ENCODE measurements around the gene CCP110. TPM values are rescaled to one million over a fixed set of nuclear protein-coding genes. Genes with fewer than 3 reads are reported as not detected.

Gene CCP110
- total and polyA plus RNA-seq, 2 of the 13 experiments (the other 11 are each of a cell fraction or from before 2014, with no cell fraction given) = 10.0 to 11.1 TPM

- TF ChIP-seq NFAT5 (CRISPR knock-in tag; IDR thresholded peaks at IDR 0.05) (no peak), FOXC1 (CRISPR knock-in tag; IDR thresholded peaks at IDR 0.05; ENCODE audit: borderline replicate concordance) (no peak), ZNF552 (CRISPR knock-in tag; IDR thresholded peaks at IDR 0.05; ENCODE audit: borderline replicate concordance) (no peak), ONECUT2 (CRISPR knock-in tag; IDR thresholded peaks at IDR 0.05) (no peak; the same call in 1 of the 2 replicates), ZNF512 (CRISPR knock-in tag; IDR thresholded peaks at IDR 0.05) (no peak), SMC3 (IDR thresholded peaks at IDR 0.05; ENCODE audit: low read length) (no peak), TCF12 (IDR thresholded peaks at IDR 0.05) (no peak), TCF12 (CRISPR knock-in tag; IDR thresholded peaks at IDR 0.05) (no peak; the same call in 1 of the 2 replicates), ZNF326 (CRISPR knock-in tag; IDR thresholded peaks at IDR 0.05; ENCODE audit: borderline replicate concordance) (no peak), ZNF570 (CRISPR knock-in tag; IDR thresholded peaks at IDR 0.05; ENCODE audit: borderline replicate concordance) (no peak), MXI1 (IDR thresholded peaks at IDR 0.05; ENCODE audit: borderline replicate concordance, low read depth, low read length) (peak; percentile 64; the same call in 1 of the 3 replicates), ZNF354B (CRISPR knock-in tag; IDR thresholded peaks at IDR 0.05) (no peak), ZNF280B (CRISPR knock-in tag; IDR thresholded peaks at IDR 0.05; ENCODE audit: borderline replicate concordance) (no peak), ZNF598 (CRISPR knock-in tag; IDR thresholded peaks at IDR 0.05; ENCODE audit: borderline replicate concordance) (no peak), MEIS1 (CRISPR knock-in tag; IDR thresholded peaks at IDR 0.05; ENCODE audit: borderline replicate concordance) (peak; percentile 76; the same call in 1 of the 2 replicates), ZNF124 (CRISPR knock-in tag; IDR thresholded peaks at IDR 0.05) (peak; percentile 91), ZFP36L2 (CRISPR knock-in tag; IDR thresholded peaks at IDR 0.05) (no peak), MLXIP (CRISPR knock-in tag; IDR thresholded peaks at IDR 0.05; ENCODE audit: borderline replicate concordance) (peak; percentile 97), NFRKB (IDR thresholded peaks at IDR 0.05) (no peak)
These were observed 18.5 kb downstream of the CCP110 start (continued) for GRCh38 chr16:19542138-19542821.
